HEK293 (cell line): ENCODE measurements around the gene NAPA.
A peak's percentile ranks its signal among the peaks of the same experiment; 100 is the strongest.

Experiments
- BCL11A ChIP-seq: fragments of 450-650 bp; formaldehyde crosslinking; IDR thresholded peaks from 2 replicates; pipeline ENCODE4 v1.5.1; 2016; ENCODE audit warnings: low read depth, missing biosample characterization, missing genetic modification characterization
- GLI2 ChIP-seq: fragments of 450-650 bp; formaldehyde crosslinking; IDR thresholded peaks from 2 replicates; pipeline ENCODE4; 2017; ENCODE audit warnings: missing biosample characterization, missing genetic modification characterization, low read depth, borderline replicate concordance
- HOXC10 ChIP-seq: sonication (generic); formaldehyde crosslinking; IDR thresholded peaks from 2 replicates; pipeline ENCODE4 v1.8.1; 2023; ENCODE audit warnings: mild to moderate bottlenecking, missing genetic modification reagents
- IKZF3 ChIP-seq: fragments of 450-650 bp; IDR thresholded peaks from 2 replicates; pipeline ENCODE4 v1.5.0; 2018; ENCODE audit warnings: missing biosample characterization, mild to moderate bottlenecking, missing genetic modification characterization, moderate library complexity
- KLF10 ChIP-seq: fragments of 450-650 bp; IDR thresholded peaks from 2 replicates; pipeline ENCODE4 v1.5.1; 2018; ENCODE audit warnings: missing biosample characterization, mild to moderate bottlenecking, missing genetic modification characterization
- MYNN ChIP-seq: fragments of 450-650 bp; formaldehyde crosslinking; IDR thresholded peaks from 2 replicates; pipeline ENCODE4 v1.5.1; 2016; ENCODE audit warnings: missing biosample characterization, missing genetic modification characterization, borderline replicate concordance
- MZF1 ChIP-seq: fragments of 450-650 bp; formaldehyde crosslinking; IDR thresholded peaks from 2 replicates; pipeline ENCODE4 v1.5.1; 2017; ENCODE audit warnings: missing biosample characterization, missing genetic modification characterization, borderline replicate concordance
- PRDM1 ChIP-seq: fragments of 450-650 bp; formaldehyde crosslinking; IDR thresholded peaks from 2 replicates; pipeline ENCODE4; 2016; ENCODE audit warnings: missing biosample characterization, missing genetic modification characterization
- ZFP3 ChIP-seq: fragments of 450-650 bp; formaldehyde crosslinking; IDR thresholded peaks from 2 replicates; pipeline ENCODE4 v1.5.1; 2016; ENCODE audit warnings: low read depth, missing biosample characterization, missing genetic modification characterization
- ZFP37 ChIP-seq: fragments of 450-650 bp; formaldehyde crosslinking; IDR thresholded peaks from 2 replicates; pipeline ENCODE4 v1.5.1; 2016; ENCODE audit warnings: missing biosample characterization, missing genetic modification characterization
- ZNF114 ChIP-seq: fragments of 450-650 bp; formaldehyde crosslinking; IDR thresholded peaks from 2 replicates; pipeline ENCODE4 v1.5.0; 2017; ENCODE audit warnings: missing biosample characterization, missing genetic modification characterization
- ZNF138 ChIP-seq: fragments of 450-650 bp; formaldehyde crosslinking; IDR thresholded peaks from 2 replicates; pipeline ENCODE4 v1.5.1; 2016; ENCODE audit warnings: missing biosample characterization, missing genetic modification characterization, borderline replicate concordance
- ZNF169 ChIP-seq: fragments of 450-650 bp; formaldehyde crosslinking; IDR thresholded peaks from 2 replicates; pipeline ENCODE4 v1.5.1; 2016; ENCODE audit warnings: missing biosample characterization, missing genetic modification characterization
- ZNF391 ChIP-seq: fragments of 450-650 bp; formaldehyde crosslinking; IDR thresholded peaks from 2 replicates; pipeline ENCODE4 v1.5.1; 2016; ENCODE audit warnings: low read depth, missing biosample characterization, missing genetic modification characterization, borderline replicate concordance
- ZNF416 ChIP-seq: fragments of 450-650 bp; formaldehyde crosslinking; IDR thresholded peaks from 2 replicates; pipeline ENCODE4 v1.5.1; 2016; ENCODE audit warnings: missing biosample characterization, missing genetic modification characterization
- ZNF501 ChIP-seq: fragments of 450-650 bp; formaldehyde crosslinking; IDR thresholded peaks from 2 replicates; pipeline ENCODE4 v1.5.1; 2016; ENCODE audit warnings: missing biosample characterization, missing genetic modification characterization
- ZNF521 ChIP-seq: fragments of 450-650 bp; formaldehyde crosslinking; IDR thresholded peaks from 2 replicates; pipeline ENCODE4 v1.5.1; 2017; ENCODE audit warnings: missing biosample characterization, mild to moderate bottlenecking, missing genetic modification characterization
- ZNF658 ChIP-seq: fragments of 450-650 bp; formaldehyde crosslinking; IDR thresholded peaks from 2 replicates; pipeline ENCODE4; 2016; ENCODE audit warnings: missing biosample characterization, missing genetic modification characterization
- ZNF792 ChIP-seq: fragments of 450-650 bp; formaldehyde crosslinking; IDR thresholded peaks from 2 replicates; pipeline ENCODE4 v1.5.1; 2016; ENCODE audit warnings: missing biosample characterization, missing genetic modification characterization
- ZSCAN16 ChIP-seq: fragments of 450-650 bp; formaldehyde crosslinking; IDR thresholded peaks from 2 replicates; pipeline ENCODE4 v1.5.1; 2016; ENCODE audit warnings: missing biosample characterization, missing genetic modification characterization
- TF ChIP-seq, protein P1 (sequence below): fragments of 450-650 bp; formaldehyde crosslinking; IDR thresholded peaks from 2 replicates; pipeline ENCODE4 v1.5.1; 2016; ENCODE audit warnings: missing biosample characterization, missing genetic modification characterization
- TF ChIP-seq, protein P2 (sequence below): fragments of 450-650 bp; formaldehyde crosslinking; IDR thresholded peaks from 2 replicates; pipeline ENCODE4 v1.5.1; 2016; ENCODE audit warnings: missing biosample characterization, missing genetic modification characterization
- TF ChIP-seq, protein P3 (sequence below): fragments of 450-650 bp; formaldehyde crosslinking; IDR thresholded peaks from 2 replicates; pipeline ENCODE4 v1.5.1; 2016; ENCODE audit warnings: missing biosample characterization, missing genetic modification characterization
- TF ChIP-seq, protein P4 (sequence below): fragments of 450-650 bp; formaldehyde crosslinking; IDR thresholded peaks from 2 replicates; pipeline ENCODE4 v1.5.1; 2016; ENCODE audit warnings: missing biosample characterization, missing genetic modification characterization
- TF ChIP-seq, protein P5 (sequence below): fragments of 450-650 bp; formaldehyde crosslinking; IDR thresholded peaks from 2 replicates; pipeline ENCODE4 v1.5.1; 2016; ENCODE audit warnings: missing biosample characterization, missing genetic modification characterization
- TF ChIP-seq, protein P6 (sequence below): fragments of 450-650 bp; formaldehyde crosslinking; IDR thresholded peaks from 2 replicates; pipeline ENCODE4 v1.5.1; 2016; ENCODE audit warnings: missing biosample characterization, missing genetic modification characterization

NAPA gene

DNA sequence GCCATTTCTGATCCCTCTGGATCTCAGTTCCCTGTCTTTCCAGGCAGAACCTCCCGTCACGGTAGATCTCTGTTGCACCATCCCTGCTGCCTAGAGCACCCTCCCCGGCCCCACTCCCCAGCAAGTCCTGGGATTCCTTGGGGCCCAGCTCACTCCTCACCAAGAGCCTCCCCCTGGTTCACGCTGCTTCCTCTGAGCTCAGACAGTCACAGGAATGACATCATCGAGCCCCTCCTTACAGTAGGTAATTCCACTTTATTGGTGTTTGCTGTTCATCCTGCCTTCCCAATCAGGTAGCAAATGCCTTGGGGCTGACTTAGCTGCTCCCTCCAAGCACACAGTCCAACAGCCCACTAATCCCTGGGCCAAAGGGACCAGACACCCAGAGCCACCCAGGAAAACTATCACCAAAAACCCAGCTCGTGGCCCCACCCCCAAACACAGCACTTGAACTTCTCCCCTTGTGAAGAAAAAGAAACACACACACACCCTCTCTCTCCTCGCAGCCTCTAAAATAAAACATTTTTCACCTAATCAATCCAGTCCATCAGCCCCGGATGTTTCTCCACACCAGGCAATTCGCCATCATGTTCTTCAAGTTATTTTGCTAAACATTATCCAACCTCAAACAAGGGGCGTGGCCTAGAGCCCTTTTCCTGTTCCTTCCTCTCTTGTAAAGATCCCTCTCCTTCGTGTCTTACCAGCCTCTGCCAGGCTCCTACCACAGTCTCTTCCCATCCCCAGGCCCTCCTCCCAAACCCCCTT is 2.5 kb downstream of the NAPA start (continued):
- TF ChIP-seq, protein P1, sequence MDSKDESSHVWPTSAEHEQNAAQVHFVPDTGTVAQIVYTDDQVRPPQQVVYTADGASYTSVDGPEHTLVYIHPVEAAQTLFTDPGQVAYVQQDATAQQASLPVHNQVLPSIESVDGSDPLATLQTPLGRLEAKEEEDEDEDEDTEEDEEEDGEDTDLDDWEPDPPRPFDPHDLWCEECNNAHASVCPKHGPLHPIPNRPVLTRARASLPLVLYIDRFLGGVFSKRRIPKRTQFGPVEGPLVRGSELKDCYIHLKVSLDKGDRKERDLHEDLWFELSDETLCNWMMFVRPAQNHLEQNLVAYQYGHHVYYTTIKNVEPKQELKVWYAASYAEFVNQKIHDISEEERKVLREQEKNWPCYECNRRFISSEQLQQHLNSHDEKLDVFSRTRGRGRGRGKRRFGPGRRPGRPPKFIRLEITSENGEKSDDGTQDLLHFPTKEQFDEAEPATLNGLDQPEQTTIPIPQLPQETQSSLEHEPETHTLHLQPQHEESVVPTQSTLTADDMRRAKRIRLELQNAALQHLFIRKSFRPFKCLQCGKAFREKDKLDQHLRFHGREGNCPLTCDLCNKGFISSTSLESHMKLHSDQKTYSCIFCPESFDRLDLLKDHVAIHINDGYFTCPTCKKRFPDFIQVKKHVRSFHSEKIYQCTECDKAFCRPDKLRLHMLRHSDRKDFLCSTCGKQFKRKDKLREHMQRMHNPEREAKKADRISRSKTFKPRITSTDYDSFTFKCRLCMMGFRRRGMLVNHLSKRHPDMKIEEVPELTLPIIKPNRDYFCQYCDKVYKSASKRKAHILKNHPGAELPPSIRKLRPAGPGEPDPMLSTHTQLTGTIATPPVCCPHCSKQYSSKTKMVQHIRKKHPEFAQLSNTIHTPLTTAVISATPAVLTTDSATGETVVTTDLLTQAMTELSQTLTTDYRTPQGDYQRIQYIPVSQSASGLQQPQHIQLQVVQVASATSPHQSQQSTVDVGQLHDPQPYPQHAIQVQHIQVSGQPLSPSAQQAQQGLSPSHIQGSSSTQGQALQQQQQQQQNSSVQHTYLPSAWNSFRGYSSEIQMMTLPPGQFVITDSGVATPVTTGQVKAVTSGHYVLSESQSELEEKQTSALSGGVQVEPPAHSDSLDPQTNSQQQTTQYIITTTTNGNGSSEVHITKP (tag by site-specific recombination): peak; percentile 86
- no peak for TF ChIP-seq KLF10
- no peak for TF ChIP-seq ZNF169 (tag by site-specific recombination)
- TF ChIP-seq ZNF114 (tag by site-specific recombination): no peak
- TF ChIP-seq, protein P2, sequence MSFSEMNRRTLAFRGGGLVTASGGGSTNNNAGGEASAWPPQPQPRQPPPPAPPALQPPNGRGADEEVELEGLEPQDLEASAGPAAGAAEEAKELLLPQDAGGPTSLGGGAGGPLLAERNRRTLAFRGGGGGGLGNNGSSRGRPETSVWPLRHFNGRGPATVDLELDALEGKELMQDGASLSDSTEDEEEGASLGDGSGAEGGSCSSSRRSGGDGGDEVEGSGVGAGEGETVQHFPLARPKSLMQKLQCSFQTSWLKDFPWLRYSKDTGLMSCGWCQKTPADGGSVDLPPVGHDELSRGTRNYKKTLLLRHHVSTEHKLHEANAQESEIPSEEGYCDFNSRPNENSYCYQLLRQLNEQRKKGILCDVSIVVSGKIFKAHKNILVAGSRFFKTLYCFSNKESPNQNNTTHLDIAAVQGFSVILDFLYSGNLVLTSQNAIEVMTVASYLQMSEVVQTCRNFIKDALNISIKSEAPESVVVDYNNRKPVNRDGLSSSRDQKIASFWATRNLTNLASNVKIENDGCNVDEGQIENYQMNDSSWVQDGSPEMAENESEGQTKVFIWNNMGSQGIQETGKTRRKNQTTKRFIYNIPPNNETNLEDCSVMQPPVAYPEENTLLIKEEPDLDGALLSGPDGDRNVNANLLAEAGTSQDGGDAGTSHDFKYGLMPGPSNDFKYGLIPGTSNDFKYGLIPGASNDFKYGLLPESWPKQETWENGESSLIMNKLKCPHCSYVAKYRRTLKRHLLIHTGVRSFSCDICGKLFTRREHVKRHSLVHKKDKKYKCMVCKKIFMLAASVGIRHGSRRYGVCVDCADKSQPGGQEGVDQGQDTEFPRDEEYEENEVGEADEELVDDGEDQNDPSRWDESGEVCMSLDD: no peak
- no peak for TF ChIP-seq MZF1
- TF ChIP-seq GLI2 (tag by site-specific recombination): no peak
- TF ChIP-seq, protein P3, sequence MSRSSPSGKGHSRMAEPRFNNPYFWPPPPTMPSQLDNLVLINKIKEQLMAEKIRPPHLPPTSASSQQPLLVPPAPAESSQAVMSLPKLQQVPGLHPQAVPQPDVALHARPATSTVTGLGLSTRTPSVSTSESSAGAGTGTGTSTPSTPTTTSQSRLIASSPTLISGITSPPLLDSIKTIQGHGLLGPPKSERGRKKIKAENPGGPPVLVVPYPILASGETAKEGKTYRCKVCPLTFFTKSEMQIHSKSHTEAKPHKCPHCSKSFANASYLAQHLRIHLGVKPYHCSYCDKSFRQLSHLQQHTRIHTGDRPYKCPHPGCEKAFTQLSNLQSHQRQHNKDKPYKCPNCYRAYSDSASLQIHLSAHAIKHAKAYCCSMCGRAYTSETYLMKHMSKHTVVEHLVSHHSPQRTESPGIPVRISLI (tag by site-specific recombination): no peak
- no peak for TF ChIP-seq PRDM1 (tag by site-specific recombination)
- no peak for TF ChIP-seq ZNF521 (tag by site-specific recombination)
- no peak for TF ChIP-seq IKZF3 (tag by site-specific recombination)
- TF ChIP-seq, protein P4, sequence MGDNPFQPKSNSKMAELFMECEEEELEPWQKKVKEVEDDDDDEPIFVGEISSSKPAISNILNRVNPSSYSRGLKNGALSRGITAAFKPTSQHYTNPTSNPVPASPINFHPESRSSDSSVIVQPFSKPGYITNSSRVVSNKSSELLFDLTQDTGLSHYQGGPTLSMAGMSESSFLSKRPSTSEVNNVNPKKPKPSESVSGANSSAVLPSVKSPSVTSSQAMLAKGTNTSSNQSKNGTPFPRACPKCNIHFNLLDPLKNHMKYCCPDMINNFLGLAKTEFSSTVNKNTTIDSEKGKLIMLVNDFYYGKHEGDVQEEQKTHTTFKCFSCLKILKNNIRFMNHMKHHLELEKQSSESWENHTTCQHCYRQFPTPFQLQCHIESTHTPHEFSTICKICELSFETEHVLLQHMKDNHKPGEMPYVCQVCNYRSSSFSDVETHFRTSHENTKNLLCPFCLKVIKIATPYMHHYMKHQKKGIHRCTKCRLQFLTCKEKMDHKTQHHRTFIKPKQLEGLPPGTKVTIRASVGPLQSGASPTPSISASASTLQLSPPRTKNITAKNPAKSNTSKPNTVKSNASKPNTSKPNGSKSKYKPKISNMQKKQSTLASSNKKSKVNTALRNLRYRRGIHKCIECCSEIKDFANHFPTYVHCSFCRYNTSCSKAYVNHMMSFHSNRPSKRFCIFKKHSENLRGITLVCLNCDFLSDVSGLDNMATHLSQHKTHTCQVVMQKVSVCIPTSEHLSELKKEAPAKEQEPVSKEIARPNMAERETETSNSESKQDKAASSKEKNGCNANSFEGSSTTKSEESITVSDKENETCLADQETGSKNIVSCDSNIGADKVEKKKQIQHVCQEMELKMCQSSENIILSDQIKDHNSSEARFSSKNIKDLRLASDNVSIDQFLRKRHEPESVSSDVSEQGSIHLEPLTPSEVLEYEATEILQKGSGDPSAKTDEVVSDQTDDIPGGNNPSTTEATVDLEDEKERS (tag by site-specific recombination): no peak
- TF ChIP-seq ZSCAN16 (tag by site-specific recombination): no peak
- no peak for TF ChIP-seq BCL11A
- no peak for TF ChIP-seq ZNF416
- TF ChIP-seq ZNF391 (tag by site-specific recombination): 0 out of 2 replicates have a peak, but pooled peaks have one; percentile 23
- no peak for TF ChIP-seq ZNF501 (tag by site-specific recombination)
- TF ChIP-seq, protein P5, sequence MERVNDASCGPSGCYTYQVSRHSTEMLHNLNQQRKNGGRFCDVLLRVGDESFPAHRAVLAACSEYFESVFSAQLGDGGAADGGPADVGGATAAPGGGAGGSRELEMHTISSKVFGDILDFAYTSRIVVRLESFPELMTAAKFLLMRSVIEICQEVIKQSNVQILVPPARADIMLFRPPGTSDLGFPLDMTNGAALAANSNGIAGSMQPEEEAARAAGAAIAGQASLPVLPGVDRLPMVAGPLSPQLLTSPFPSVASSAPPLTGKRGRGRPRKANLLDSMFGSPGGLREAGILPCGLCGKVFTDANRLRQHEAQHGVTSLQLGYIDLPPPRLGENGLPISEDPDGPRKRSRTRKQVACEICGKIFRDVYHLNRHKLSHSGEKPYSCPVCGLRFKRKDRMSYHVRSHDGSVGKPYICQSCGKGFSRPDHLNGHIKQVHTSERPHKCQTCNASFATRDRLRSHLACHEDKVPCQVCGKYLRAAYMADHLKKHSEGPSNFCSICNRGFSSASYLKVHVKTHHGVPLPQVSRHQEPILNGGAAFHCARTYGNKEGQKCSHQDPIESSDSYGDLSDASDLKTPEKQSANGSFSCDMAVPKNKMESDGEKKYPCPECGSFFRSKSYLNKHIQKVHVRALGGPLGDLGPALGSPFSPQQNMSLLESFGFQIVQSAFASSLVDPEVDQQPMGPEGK: peak; percentile 72
- TF ChIP-seq, protein P6, sequence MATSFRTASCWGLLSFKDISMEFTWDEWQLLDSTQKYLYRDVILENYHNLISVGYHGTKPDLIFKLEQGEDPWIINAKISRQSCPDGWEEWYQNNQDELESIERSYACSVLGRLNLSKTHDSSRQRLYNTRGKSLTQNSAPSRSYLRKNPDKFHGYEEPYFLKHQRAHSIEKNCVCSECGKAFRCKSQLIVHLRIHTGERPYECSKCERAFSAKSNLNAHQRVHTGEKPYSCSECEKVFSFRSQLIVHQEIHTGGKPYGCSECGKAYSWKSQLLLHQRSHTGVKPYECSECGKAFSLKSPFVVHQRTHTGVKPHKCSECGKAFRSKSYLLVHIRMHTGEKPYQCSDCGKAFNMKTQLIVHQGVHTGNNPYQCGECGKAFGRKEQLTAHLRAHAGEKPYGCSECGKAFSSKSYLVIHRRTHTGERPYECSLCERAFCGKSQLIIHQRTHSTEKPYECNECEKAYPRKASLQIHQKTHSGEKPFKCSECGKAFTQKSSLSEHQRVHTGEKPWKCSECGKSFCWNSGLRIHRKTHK: no peak
- TF ChIP-seq ZFP37 (tag by site-specific recombination): no peak
- no peak for TF ChIP-seq ZNF658
- TF ChIP-seq MYNN (tag by site-specific recombination): no peak
- no peak for TF ChIP-seq ZNF138 (tag by site-specific recombination)
- no peak for TF ChIP-seq ZNF792 (tag by site-specific recombination)
- TF ChIP-seq ZFP3 (tag by site-specific recombination): no peak
- TF ChIP-seq HOXC10: no peak
